ENCODE measurements around the gene OBI1. TPM values are rescaled to one million over a fixed set of nuclear protein-coding genes. Genes with fewer than 3 reads are reported as not detected.

OBI1 gene
- total and polyA plus RNA-seq, 8 donors: 1.4 to 17.0 (median 6.6) TPM

DNA sequence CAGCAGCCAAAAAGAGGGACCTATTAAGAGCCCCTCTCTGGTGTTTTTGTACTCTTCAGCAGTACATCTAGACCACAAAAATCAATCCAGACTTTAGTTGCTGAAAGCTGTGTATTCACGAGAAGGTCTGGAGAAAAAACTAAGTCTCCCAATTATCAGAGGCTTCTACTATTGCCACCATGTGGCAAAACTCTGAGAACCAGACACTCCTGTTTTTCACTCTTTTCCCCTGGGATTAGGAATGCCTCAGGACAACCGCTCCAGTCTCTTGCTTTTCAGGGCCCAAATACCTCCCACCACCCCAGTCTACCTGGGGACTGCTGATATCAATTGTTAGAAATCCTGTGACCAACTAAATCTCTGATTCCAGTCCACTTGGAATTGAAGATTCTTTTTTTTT is 30.1 kb upstream of the OBI1 start:
- intact Hi-C loops (cut with DNase I; ENCODE audit: low total_unique reads): no loop called here
- no peaks in the 10 kb centered on the region for H3K27me3 ChIP-seq
- H3K27ac ChIP-seq: no peak overlapping the region
- H3K9me3 ChIP-seq: peaks cover 0 to 3% (median 0%) of the 10 kb centered on the region in 4 donors
- TF ChIP-seq POLR2A (IDR thresholded peaks at IDR 0.05) (no peak), POLR2AphosphoS5 (IDR thresholded peaks at IDR 0.05) (no peak), EP300 (IDR thresholded peaks at IDR 0.05) (no peak)
- TF ChIP-seq, protein P1, sequence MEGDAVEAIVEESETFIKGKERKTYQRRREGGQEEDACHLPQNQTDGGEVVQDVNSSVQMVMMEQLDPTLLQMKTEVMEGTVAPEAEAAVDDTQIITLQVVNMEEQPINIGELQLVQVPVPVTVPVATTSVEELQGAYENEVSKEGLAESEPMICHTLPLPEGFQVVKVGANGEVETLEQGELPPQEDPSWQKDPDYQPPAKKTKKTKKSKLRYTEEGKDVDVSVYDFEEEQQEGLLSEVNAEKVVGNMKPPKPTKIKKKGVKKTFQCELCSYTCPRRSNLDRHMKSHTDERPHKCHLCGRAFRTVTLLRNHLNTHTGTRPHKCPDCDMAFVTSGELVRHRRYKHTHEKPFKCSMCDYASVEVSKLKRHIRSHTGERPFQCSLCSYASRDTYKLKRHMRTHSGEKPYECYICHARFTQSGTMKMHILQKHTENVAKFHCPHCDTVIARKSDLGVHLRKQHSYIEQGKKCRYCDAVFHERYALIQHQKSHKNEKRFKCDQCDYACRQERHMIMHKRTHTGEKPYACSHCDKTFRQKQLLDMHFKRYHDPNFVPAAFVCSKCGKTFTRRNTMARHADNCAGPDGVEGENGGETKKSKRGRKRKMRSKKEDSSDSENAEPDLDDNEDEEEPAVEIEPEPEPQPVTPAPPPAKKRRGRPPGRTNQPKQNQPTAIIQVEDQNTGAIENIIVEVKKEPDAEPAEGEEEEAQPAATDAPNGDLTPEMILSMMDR (IDR thresholded peaks at IDR 0.05): no peak
- no peak overlapping the region for H3K4me3 ChIP-seq
- no peaks in the 10 kb centered on the region for H3K36me3 ChIP-seq
- WGBS, 5 donors: 29 to 44% (median 38%) methylated on average over 2 of the region's 2 CpGs
- DNase-seq: no peak
- no peaks in the 10 kb centered on the region for H3K4me1 ChIP-seq

DNA sequence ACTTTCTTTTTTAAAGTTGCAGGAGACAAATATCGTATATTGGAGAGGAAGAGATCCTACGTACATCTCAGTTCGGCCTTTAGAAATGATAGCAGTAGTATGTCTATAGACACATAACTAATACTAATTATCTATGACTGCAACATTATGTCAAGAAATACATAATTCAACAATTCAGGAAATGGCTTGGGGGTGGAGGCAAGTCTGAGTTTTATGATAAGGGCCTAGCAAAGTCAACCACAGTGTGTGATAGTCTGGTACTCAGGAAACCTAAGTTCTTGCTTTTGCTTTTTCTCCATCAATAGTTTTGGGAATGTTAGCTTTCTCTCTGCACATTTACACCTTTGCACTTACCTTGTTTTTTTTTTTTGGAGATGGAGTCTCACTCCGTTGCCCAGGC is 27.5 kb upstream of the OBI1 start:
- Histone ChIP-seq H3K4me1 (no peaks in the 10 kb centered on the region), H3K27ac (no peak overlapping the region), H3K27me3 (no peaks in the 10 kb centered on the region), H3K4me3 (no peak overlapping the region), H3K9me3 (peaks cover 0 to 8% (median 2%) of the 10 kb centered on the region in 4 donors), H3K36me3 (no peaks in the 10 kb centered on the region)
- WGBS, 5 donors: 83 to 93% (median 92%) methylated on average over 4 of the region's 4 CpGs
- intact Hi-C loops (cut with DNase I; ENCODE audit: low total_unique reads): no loop called here
- DNase-seq: no peak
- TF ChIP-seq EP300 (IDR thresholded peaks at IDR 0.05) (no peak), POLR2AphosphoS5 (IDR thresholded peaks at IDR 0.05) (no peak), POLR2A (IDR thresholded peaks at IDR 0.05) (no peak)
- TF ChIP-seq, protein P1 (IDR thresholded peaks at IDR 0.05): no peak

DNA sequence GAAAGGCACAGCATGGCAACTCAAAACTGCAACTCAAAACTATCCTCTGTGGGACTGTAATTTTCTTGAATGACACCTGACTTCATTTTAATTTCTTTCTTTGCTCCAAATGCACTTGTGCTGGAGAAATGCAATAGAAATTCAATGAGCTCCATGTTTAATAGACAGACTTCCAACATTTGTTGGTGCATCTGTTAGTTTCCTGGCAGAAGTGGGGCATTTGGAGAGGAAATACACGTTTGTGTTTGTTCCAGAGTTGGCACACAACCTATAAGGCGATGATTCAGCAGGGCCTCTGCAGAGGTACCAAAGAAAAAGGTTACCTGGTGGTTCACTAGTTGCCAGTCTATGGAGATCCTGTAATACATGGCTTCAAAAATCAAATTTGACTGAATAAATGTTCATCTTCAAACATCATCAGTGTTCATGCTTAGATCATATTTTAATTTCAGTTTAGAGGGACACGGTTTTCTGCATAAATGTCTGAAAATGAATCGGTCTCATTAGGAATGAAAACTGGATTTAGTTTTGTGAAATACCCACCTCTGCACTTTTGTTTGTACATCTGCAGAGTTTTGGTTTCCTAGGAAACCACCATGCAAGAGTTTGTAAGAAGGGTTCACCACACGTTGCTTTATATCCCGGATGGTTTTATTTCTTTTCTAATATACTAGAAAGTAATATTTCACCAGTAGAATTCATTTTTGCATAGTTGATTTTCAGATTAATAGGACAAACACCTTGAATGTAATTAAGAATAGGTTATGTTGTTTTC is 21.8 kb upstream of the OBI1 start:
- WGBS, 5 donors: 25 to 40% (median 38%) methylated on average over 6 of the region's 6 CpGs
- no peak for TF ChIP-seq POLR2AphosphoS5 (IDR thresholded peaks at IDR 0.05)
- TF ChIP-seq EP300 (IDR thresholded peaks at IDR 0.05): no peak
- TF ChIP-seq, protein P1 (IDR thresholded peaks at IDR 0.05): no peak
- no peak for TF ChIP-seq POLR2A (IDR thresholded peaks at IDR 0.05)
- H3K36me3 ChIP-seq: no peaks in the 10 kb centered on the region
- no peak overlapping the region for H3K27ac ChIP-seq
- H3K27me3 ChIP-seq: no peaks in the 10 kb centered on the region
- no peaks in the 10 kb centered on the region for H3K4me1 ChIP-seq
- no peak for DNase-seq
- no peak overlapping the region for H3K4me3 ChIP-seq
- intact Hi-C loops (cut with DNase I; ENCODE audit: low total_unique reads): no loop called here
- peaks cover 0 to 8% (median 2%) of the 10 kb centered on the region in 4 donors for H3K9me3 ChIP-seq

DNA sequence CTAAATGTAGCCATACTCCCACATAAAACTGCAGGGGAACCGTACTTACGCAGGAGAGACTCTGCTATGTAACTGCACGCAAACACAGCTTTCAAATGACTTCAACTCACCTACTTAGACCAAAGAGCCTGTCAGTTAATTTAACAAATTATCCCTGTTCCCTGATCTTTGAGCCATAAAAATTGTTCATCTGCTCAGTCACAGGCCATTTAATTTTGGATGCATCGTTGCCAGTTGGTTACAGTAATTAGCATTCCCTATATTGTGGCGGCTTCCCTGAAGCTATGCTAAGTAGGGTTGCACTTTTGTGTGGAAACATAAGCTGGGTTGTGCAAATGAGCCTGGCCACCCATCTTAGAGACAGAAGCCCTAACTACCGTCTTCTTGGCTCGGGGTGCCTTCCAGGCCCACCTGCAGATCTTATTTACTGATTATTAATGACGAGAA is 21.2 kb upstream of the OBI1 start:
- TF ChIP-seq, protein P1 (IDR thresholded peaks at IDR 0.05): no peak
- TF ChIP-seq EP300 (IDR thresholded peaks at IDR 0.05) (no peak), POLR2AphosphoS5 (IDR thresholded peaks at IDR 0.05) (no peak), POLR2A (IDR thresholded peaks at IDR 0.05) (no peak)
- Histone ChIP-seq H3K9me3 (peaks cover 0 to 8% (median 2%) of the 10 kb centered on the region in 4 donors), H3K4me1 (no peaks in the 10 kb centered on the region), H3K27me3 (no peaks in the 10 kb centered on the region), H3K27ac (no peak overlapping the region), H3K4me3 (no peak overlapping the region), H3K36me3 (no peaks in the 10 kb centered on the region)
- WGBS, 5 donors: 71 to 81% (median 76%) methylated on average over 8 of the region's 8 CpGs
- intact Hi-C loops (cut with DNase I; ENCODE audit: low total_unique reads): no loop called here
- DNase-seq: no peak
